ENCODE results near the gene OR8D1. TPM values are rescaled to one million over a fixed set of nuclear protein-coding genes. Genes with fewer than 3 reads are reported as not detected.

OR8D1 gene
- total RNA-seq, 1 experiment from 2014 or later, result not detected

DNA sequence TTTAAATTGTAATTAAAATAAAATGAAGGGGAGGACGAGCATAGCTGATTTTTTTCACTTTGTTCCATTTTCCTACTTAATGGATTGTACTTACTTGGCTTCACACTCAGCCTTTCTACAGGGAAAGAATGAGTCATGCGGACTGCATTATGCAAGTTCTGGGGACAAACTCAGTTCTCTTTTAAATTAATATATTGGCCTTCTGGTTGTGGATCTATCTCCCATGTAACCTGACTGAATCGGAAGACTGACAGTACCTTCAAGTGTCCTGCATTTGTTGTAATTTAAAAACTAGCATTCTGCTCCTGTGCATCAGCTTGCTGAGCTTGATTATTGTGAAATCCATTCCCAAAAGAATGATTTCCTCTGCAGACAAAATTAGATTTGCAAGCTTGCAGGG lies 12.2 kb downstream of the OR8D1 start (continued):
- TF ChIP-seq, protein P1, sequence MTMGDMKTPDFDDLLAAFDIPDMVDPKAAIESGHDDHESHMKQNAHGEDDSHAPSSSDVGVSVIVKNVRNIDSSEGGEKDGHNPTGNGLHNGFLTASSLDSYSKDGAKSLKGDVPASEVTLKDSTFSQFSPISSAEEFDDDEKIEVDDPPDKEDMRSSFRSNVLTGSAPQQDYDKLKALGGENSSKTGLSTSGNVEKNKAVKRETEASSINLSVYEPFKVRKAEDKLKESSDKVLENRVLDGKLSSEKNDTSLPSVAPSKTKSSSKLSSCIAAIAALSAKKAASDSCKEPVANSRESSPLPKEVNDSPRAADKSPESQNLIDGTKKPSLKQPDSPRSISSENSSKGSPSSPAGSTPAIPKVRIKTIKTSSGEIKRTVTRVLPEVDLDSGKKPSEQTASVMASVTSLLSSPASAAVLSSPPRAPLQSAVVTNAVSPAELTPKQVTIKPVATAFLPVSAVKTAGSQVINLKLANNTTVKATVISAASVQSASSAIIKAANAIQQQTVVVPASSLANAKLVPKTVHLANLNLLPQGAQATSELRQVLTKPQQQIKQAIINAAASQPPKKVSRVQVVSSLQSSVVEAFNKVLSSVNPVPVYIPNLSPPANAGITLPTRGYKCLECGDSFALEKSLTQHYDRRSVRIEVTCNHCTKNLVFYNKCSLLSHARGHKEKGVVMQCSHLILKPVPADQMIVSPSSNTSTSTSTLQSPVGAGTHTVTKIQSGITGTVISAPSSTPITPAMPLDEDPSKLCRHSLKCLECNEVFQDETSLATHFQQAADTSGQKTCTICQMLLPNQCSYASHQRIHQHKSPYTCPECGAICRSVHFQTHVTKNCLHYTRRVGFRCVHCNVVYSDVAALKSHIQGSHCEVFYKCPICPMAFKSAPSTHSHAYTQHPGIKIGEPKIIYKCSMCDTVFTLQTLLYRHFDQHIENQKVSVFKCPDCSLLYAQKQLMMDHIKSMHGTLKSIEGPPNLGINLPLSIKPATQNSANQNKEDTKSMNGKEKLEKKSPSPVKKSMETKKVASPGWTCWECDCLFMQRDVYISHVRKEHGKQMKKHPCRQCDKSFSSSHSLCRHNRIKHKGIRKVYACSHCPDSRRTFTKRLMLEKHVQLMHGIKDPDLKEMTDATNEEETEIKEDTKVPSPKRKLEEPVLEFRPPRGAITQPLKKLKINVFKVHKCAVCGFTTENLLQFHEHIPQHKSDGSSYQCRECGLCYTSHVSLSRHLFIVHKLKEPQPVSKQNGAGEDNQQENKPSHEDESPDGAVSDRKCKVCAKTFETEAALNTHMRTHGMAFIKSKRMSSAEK (CRISPR knock-in tag; IDR thresholded peaks at IDR 0.05; ENCODE audit: borderline replicate concordance), result no peak
- TF ChIP-seq, protein P2, sequence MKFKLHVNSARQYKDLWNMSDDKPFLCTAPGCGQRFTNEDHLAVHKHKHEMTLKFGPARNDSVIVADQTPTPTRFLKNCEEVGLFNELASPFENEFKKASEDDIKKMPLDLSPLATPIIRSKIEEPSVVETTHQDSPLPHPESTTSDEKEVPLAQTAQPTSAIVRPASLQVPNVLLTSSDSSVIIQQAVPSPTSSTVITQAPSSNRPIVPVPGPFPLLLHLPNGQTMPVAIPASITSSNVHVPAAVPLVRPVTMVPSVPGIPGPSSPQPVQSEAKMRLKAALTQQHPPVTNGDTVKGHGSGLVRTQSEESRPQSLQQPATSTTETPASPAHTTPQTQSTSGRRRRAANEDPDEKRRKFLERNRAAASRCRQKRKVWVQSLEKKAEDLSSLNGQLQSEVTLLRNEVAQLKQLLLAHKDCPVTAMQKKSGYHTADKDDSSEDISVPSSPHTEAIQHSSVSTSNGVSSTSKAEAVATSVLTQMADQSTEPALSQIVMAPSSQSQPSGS (CRISPR knock-in tag; IDR thresholded peaks at IDR 0.05; ENCODE audit: borderline replicate concordance, low read depth), result no peak
- TF ChIP-seq, protein P3, sequence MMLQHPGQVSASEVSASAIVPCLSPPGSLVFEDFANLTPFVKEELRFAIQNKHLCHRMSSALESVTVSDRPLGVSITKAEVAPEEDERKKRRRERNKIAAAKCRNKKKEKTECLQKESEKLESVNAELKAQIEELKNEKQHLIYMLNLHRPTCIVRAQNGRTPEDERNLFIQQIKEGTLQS (CRISPR knock-in tag; conservative IDR thresholded peaks at IDR 0.05), result no peak
- TF ChIP-seq ZNF121 (CRISPR knock-in tag; IDR thresholded peaks at IDR 0.05), result no peak
- TF ChIP-seq TP53 (CRISPR knock-in tag; IDR thresholded peaks at IDR 0.05), result no peak
- no peak for TF ChIP-seq KAT7 (CRISPR knock-in tag; IDR thresholded peaks at IDR 0.05; ENCODE audit: borderline replicate concordance)
- no peak for TF ChIP-seq NR2C2 (CRISPR knock-in tag; IDR thresholded peaks at IDR 0.05)
- TF ChIP-seq, protein P4, sequence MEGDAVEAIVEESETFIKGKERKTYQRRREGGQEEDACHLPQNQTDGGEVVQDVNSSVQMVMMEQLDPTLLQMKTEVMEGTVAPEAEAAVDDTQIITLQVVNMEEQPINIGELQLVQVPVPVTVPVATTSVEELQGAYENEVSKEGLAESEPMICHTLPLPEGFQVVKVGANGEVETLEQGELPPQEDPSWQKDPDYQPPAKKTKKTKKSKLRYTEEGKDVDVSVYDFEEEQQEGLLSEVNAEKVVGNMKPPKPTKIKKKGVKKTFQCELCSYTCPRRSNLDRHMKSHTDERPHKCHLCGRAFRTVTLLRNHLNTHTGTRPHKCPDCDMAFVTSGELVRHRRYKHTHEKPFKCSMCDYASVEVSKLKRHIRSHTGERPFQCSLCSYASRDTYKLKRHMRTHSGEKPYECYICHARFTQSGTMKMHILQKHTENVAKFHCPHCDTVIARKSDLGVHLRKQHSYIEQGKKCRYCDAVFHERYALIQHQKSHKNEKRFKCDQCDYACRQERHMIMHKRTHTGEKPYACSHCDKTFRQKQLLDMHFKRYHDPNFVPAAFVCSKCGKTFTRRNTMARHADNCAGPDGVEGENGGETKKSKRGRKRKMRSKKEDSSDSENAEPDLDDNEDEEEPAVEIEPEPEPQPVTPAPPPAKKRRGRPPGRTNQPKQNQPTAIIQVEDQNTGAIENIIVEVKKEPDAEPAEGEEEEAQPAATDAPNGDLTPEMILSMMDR (IDR thresholded peaks at IDR 0.05), result no peak

DNA sequence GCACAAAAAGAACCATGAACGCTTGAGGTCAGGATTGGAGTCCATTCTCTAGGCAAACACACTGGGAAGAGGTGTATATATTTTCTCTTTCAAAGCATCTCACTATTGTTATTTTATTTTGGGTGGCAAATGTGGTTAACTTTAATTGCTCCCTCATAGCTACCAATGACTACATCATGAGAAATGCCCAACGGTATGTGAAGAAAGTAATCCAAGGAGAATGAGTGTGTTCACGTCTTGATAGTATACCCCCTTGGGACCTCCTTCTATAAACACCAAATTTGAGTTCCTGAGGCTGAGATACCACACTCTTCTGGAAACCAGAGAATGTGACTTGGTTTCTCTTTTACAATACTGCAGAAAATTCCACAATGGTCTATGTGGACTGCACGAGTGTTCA lies 15.8 kb downstream of the OR8D1 start:
- no peak overlapping the region for H3K4me3 Mint-ChIP-seq
- ChIA-PET CTCF (no interaction called here), POLR2A (no interaction called here)
- H3K4me1 Mint-ChIP-seq, result peaks cover 15% of the 10 kb centered on the region
- DNase-seq (ENCODE audit: low spot score), result no peak
- no peaks in the 10 kb centered on the region for H3K27me3 Mint-ChIP-seq (ENCODE audit: low read depth)
- no peaks in the 10 kb centered on the region for H3K9me3 Mint-ChIP-seq
- no peaks in the 10 kb centered on the region for H3K36me3 Mint-ChIP-seq
- ATAC-seq, result no peak
- no peak overlapping the region for H3K27ac Mint-ChIP-seq
- TF ChIP-seq SMAD3 (CRISPR knock-in tag; IDR thresholded peaks at IDR 0.05; ENCODE audit: borderline replicate concordance) (no peak), ZNF416 (CRISPR knock-in tag; IDR thresholded peaks at IDR 0.05) (no peak), ZNF219 (CRISPR knock-in tag; IDR thresholded peaks at IDR 0.05; ENCODE audit: borderline replicate concordance) (no peak), SP1 (CRISPR knock-in tag; conservative IDR thresholded peaks at IDR 0.05) (no peak)
- TF ChIP-seq, protein P5, sequence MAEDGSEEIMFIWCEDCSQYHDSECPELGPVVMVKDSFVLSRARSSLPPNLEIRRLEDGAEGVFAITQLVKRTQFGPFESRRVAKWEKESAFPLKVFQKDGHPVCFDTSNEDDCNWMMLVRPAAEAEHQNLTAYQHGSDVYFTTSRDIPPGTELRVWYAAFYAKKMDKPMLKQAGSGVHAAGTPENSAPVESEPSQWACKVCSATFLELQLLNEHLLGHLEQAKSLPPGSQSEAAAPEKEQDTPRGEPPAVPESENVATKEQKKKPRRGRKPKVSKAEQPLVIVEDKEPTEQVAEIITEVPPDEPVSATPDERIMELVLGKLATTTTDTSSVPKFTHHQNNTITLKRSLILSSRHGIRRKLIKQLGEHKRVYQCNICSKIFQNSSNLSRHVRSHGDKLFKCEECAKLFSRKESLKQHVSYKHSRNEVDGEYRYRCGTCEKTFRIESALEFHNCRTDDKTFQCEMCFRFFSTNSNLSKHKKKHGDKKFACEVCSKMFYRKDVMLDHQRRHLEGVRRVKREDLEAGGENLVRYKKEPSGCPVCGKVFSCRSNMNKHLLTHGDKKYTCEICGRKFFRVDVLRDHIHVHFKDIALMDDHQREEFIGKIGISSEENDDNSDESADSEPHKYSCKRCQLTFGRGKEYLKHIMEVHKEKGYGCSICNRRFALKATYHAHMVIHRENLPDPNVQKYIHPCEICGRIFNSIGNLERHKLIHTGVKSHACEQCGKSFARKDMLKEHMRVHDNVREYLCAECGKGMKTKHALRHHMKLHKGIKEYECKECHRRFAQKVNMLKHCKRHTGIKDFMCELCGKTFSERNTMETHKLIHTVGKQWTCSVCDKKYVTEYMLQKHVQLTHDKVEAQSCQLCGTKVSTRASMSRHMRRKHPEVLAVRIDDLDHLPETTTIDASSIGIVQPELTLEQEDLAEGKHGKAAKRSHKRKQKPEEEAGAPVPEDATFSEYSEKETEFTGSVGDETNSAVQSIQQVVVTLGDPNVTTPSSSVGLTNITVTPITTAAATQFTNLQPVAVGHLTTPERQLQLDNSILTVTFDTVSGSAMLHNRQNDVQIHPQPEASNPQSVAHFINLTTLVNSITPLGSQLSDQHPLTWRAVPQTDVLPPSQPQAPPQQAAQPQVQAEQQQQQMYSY (CRISPR knock-in tag; IDR thresholded peaks at IDR 0.05), result no peak
- TF ChIP-seq, protein P6, sequence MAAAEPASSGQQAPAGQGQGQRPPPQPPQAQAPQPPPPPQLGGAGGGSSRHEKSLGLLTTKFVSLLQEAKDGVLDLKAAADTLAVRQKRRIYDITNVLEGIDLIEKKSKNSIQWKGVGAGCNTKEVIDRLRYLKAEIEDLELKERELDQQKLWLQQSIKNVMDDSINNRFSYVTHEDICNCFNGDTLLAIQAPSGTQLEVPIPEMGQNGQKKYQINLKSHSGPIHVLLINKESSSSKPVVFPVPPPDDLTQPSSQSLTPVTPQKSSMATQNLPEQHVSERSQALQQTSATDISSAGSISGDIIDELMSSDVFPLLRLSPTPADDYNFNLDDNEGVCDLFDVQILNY (CRISPR knock-in tag; IDR thresholded peaks at IDR 0.05), result no peak
- TF ChIP-seq, protein P7, sequence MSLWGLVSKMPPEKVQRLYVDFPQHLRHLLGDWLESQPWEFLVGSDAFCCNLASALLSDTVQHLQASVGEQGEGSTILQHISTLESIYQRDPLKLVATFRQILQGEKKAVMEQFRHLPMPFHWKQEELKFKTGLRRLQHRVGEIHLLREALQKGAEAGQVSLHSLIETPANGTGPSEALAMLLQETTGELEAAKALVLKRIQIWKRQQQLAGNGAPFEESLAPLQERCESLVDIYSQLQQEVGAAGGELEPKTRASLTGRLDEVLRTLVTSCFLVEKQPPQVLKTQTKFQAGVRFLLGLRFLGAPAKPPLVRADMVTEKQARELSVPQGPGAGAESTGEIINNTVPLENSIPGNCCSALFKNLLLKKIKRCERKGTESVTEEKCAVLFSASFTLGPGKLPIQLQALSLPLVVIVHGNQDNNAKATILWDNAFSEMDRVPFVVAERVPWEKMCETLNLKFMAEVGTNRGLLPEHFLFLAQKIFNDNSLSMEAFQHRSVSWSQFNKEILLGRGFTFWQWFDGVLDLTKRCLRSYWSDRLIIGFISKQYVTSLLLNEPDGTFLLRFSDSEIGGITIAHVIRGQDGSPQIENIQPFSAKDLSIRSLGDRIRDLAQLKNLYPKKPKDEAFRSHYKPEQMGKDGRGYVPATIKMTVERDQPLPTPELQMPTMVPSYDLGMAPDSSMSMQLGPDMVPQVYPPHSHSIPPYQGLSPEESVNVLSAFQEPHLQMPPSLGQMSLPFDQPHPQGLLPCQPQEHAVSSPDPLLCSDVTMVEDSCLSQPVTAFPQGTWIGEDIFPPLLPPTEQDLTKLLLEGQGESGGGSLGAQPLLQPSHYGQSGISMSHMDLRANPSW (CRISPR knock-in tag; conservative IDR thresholded peaks at IDR 0.05; ENCODE audit: low read depth), result no peak
- TF ChIP-seq, protein P8, sequence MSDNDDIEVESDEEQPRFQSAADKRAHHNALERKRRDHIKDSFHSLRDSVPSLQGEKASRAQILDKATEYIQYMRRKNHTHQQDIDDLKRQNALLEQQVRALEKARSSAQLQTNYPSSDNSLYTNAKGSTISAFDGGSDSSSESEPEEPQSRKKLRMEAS (CRISPR knock-in tag; IDR thresholded peaks at IDR 0.05), result no peak
- TF ChIP-seq, protein P9, sequence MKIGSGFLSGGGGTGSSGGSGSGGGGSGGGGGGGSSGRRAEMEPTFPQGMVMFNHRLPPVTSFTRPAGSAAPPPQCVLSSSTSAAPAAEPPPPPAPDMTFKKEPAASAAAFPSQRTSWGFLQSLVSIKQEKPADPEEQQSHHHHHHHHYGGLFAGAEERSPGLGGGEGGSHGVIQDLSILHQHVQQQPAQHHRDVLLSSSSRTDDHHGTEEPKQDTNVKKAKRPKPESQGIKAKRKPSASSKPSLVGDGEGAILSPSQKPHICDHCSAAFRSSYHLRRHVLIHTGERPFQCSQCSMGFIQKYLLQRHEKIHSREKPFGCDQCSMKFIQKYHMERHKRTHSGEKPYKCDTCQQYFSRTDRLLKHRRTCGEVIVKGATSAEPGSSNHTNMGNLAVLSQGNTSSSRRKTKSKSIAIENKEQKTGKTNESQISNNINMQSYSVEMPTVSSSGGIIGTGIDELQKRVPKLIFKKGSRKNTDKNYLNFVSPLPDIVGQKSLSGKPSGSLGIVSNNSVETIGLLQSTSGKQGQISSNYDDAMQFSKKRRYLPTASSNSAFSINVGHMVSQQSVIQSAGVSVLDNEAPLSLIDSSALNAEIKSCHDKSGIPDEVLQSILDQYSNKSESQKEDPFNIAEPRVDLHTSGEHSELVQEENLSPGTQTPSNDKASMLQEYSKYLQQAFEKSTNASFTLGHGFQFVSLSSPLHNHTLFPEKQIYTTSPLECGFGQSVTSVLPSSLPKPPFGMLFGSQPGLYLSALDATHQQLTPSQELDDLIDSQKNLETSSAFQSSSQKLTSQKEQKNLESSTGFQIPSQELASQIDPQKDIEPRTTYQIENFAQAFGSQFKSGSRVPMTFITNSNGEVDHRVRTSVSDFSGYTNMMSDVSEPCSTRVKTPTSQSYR (CRISPR knock-in tag; IDR thresholded peaks at IDR 0.05), result no peak
